ENCODE measurements around the gene TRAF3.

Gene TRAF3

DNA sequence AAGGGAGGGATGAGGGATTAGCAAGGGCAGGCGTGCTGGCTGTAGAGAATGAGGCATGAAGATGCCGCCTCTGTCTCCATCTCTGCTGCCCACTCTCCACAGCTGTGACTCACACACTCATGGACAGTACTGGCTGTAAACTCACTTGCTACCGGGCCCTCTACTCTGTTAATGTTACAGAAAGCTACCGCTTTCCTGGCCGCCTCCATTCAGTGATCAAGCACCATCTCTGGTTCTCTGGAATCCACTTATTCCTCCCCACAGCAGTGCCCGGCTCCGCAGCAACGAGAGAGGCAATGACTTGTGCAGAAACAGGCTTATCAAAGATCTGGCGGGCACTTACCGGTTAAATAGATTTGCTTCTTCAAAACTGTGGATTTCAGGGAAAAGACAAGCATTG, 180.0 kb downstream of the TRAF3 start:
- Mint-ChIP-seq H3K9me3 (no peaks in the 10 kb centered on the region), H3K4me1 (ENCODE audit: low read depth) (no peaks in the 10 kb centered on the region), H3K27ac (no peak overlapping the region), H3K36me3 (ENCODE audit: low read depth) (no peaks in the 10 kb centered on the region), H3K27me3 (no peaks in the 10 kb centered on the region), H3K4me3 (no peak overlapping the region)

DNA sequence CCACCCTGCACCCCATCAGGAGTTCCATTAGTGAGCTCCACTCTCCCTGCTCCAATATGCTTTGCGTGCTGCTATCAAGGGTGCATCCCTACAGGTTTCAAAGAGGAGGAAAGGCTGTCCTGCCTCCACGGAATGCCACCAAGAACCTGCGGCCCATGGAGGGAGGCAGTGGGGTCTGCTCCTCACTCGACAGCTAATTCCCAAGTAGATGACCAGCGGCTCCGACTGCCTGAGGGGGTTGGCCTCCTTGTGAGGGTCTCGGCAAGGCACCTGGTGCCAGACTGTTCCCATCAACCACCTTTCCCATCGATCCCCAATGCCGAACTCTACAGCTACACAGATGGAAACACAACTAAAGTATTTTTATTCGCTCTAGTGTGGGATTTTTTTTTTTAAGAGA, 181.2 kb downstream of the TRAF3 start:
- no peak overlapping the region for H3K4me3 Mint-ChIP-seq

More for the DNA sequence above, 181.2 kb downstream of the TRAF3 start:
- no peaks in the 10 kb centered on the region for H3K4me1 Mint-ChIP-seq (ENCODE audit: low read depth)
- H3K36me3 Mint-ChIP-seq (ENCODE audit: low read depth), result no peaks in the 10 kb centered on the region
- H3K27ac Mint-ChIP-seq, result no peak overlapping the region
- H3K27me3 Mint-ChIP-seq, result no peaks in the 10 kb centered on the region
- no peaks in the 10 kb centered on the region for H3K9me3 Mint-ChIP-seq

All from stimulated activated naive CD8-positive, alpha-beta T cell treated with anti-CD3 and anti-CD28 coated beads, Interleukin-15, Interleukin-2, amounts not matched to agents 100 ng/mL and 50 ng/mL, for 24 hours (primary cell).